ENCODE data around the gene LRP1. TPM values are rescaled to one million over a fixed set of nuclear protein-coding genes. Genes with fewer than 3 reads are reported as not detected.

The LRP1 gene
- total and polyA plus RNA-seq, 2 of the 13 experiments (the other 11 are each of a cell fraction or from before 2014, with no cell fraction given), result 14.7 to 30.8 TPM

DNA sequence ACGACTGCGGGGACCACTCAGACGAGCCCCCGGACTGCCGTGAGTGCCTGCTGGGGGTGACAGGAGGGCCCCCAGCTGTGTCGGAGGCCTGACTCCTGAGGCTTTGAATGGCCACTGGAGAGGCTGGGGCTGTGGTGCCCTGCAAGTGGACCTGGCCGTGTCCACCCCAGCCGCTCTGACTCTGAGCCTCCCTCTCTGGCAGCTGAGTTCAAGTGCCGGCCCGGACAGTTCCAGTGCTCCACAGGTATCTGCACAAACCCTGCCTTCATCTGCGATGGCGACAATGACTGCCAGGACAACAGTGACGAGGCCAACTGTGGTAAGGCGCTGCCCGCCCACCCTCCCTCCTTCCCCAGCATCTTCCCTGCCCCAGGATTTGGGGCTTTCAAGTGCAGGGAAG is 72.2 kb downstream of the LRP1 start:
- no peak overlapping the region for H3K27ac ChIP-seq (ENCODE audit: extremely low read length, insufficient read depth, low read length)
- H3K79me2 ChIP-seq (ENCODE audit: insufficient read depth, low read length), result no peaks in the 10 kb centered on the region
- ChIA-PET POLR2A (no interaction called here), CTCF (ENCODE audit: low intra/inter-chr PET ratio, low total read pairs) (no interaction called here)
- FAIRE-seq, result no peak
- no peak overlapping the region for H2AFZ ChIP-seq (ENCODE audit: low read length)
- 98% methylated on average over 11 of the region's 15 CpGs for WGBS (ENCODE audit: low lambda C conversion rate)
- H3K36me3 ChIP-seq (replicated peaks in 1 of 2; ENCODE audit: control insufficient read depth in 1 of 2, insufficient read depth in 2 of 2, low read length in 2 of 2), result peaks cover 69 to 94% of the 10 kb centered on the region in 2 experiments
- TF ChIP-seq WIZ (CRISPR knock-in tag; IDR thresholded peaks at IDR 0.05) (no peak), ZNF629 (CRISPR knock-in tag; conservative IDR thresholded peaks at IDR 0.05) (no peak), TSC22D2 (CRISPR knock-in tag; IDR thresholded peaks at IDR 0.05; ENCODE audit: borderline replicate concordance) (no peak)
- TF ChIP-seq, protein P1, sequence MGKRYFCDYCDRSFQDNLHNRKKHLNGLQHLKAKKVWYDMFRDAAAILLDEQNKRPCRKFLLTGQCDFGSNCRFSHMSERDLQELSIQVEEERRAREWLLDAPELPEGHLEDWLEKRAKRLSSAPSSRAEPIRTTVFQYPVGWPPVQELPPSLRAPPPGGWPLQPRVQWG (CRISPR knock-in tag; IDR thresholded peaks at IDR 0.05; ENCODE audit: borderline replicate concordance, low read depth), result no peak
- DNase-seq (ENCODE audit: low spot score), result no peak
- intact Hi-C loops (cut with micrococcal nuclease; ENCODE audit: unreplicated experiment), result no loop called here
- no peaks in the 10 kb centered on the region for H3K9me3 ChIP-seq (ENCODE audit: low read length)
- ATAC-seq, result no peak
- no peak overlapping the region for H3K4me2 ChIP-seq (ENCODE audit: low read depth, low read length)
- H3K9ac ChIP-seq (ENCODE audit: insufficient read depth, low read depth, low read length), result no peak overlapping the region
- BruUV-seq (replicated peaks), result no TSS peak
- no peak overlapping the region for H3K4me3 ChIP-seq (replicated peaks in 1 of 3; ENCODE audit: insufficient read depth in 1 of 3, low read depth in 2 of 3, low read length in 3 of 3)
- no peaks in the 10 kb centered on the region for H4K20me1 ChIP-seq (ENCODE audit: insufficient read depth, low read length)
- H3K4me1 ChIP-seq (ENCODE audit: insufficient read depth, low read length), result no peaks in the 10 kb centered on the region
- in situ Hi-C loops (cut with HindIII; ENCODE audit: extremely low pct_ligation_motif_present, low pct_unique_long_range_greater_than_20kb), result no loop called here
- no peaks in the 10 kb centered on the region for H3K27me3 ChIP-seq (ENCODE audit: control insufficient read depth in 1 of 2, insufficient read depth in 2 of 2, low read length in 2 of 2)

GRCh38 chr12:57201219-57201618 is 72.9 kb downstream of the LRP1 start:
- Histone ChIP-seq H3K79me2 (ENCODE audit: insufficient read depth, low read length) (no peaks in the 10 kb centered on the region), H3K4me2 (ENCODE audit: low read depth, low read length) (no peak overlapping the region), H3K4me3 (replicated peaks in 1 of 3; ENCODE audit: insufficient read depth in 1 of 3, low read depth in 2 of 3, low read length in 3 of 3) (no peak overlapping the region), H3K4me1 (ENCODE audit: insufficient read depth, low read length) (no peaks in the 10 kb centered on the region), H3K9me3 (ENCODE audit: low read length) (no peaks in the 10 kb centered on the region), H3K36me3 (replicated peaks in 1 of 2; ENCODE audit: control insufficient read depth in 1 of 2, insufficient read depth in 2 of 2, low read length in 2 of 2) (peaks cover 70 to 94% of the 10 kb centered on the region in 2 experiments), H2AFZ (ENCODE audit: low read length) (no peak overlapping the region), H3K27me3 (ENCODE audit: control insufficient read depth in 1 of 2, insufficient read depth in 2 of 2, low read length in 2 of 2) (no peaks in the 10 kb centered on the region), H4K20me1 (ENCODE audit: insufficient read depth, low read length) (no peaks in the 10 kb centered on the region), H3K27ac (ENCODE audit: extremely low read length, insufficient read depth, low read length) (no peak overlapping the region), H3K9ac (ENCODE audit: insufficient read depth, low read depth, low read length) (no peak overlapping the region)
- no peak for FAIRE-seq
- in situ Hi-C loops (cut with HindIII; ENCODE audit: extremely low pct_ligation_motif_present, low pct_unique_long_range_greater_than_20kb) (no loop called here), intact Hi-C loops (cut with micrococcal nuclease; ENCODE audit: unreplicated experiment) (no loop called here)
- POLR2A ChIA-PET, result no interaction called here
- CTCF ChIA-PET (ENCODE audit: low intra/inter-chr PET ratio, low total read pairs), result no interaction called here
- BruUV-seq (replicated peaks), result no TSS peak
- WGBS (ENCODE audit: low lambda C conversion rate), result 100% methylated on average over 3 of the region's 8 CpGs
- no peak for ATAC-seq
- no peak for DNase-seq (ENCODE audit: low spot score)
- TF ChIP-seq JUNB (CRISPR knock-in tag; IDR thresholded peaks at IDR 0.05; ENCODE audit: borderline replicate concordance), result no peak
- no peak for TF ChIP-seq ARNT (IDR thresholded peaks at IDR 0.05)
- no peak for TF ChIP-seq ERF (CRISPR knock-in tag; IDR thresholded peaks at IDR 0.05)
- TF ChIP-seq, protein P2, sequence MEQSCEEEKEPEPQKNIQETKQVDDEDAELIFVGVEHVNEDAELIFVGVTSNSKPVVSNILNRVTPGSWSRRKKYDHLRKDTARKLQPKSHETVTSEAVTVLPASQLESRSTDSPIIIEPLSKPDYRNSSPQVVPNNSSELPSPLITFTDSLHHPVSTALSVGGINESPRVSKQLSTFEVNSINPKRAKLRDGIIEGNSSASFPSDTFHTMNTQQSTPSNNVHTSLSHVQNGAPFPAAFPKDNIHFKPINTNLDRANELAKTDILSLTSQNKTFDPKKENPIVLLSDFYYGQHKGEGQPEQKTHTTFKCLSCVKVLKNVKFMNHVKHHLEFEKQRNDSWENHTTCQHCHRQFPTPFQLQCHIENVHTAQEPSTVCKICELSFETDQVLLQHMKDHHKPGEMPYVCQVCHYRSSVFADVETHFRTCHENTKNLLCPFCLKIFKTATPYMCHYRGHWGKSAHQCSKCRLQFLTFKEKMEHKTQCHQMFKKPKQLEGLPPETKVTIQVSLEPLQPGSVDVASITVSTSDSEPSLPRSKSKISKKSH (CRISPR knock-in tag; IDR thresholded peaks at IDR 0.05; ENCODE audit: borderline replicate concordance), result no peak
- TF ChIP-seq SOX6 (IDR thresholded peaks at IDR 0.05), result no peak
- TF ChIP-seq SOX6 (CRISPR knock-in tag; IDR thresholded peaks at IDR 0.05), result no peak
- TF ChIP-seq PTBP1 (IDR thresholded peaks at IDR 0.05; ENCODE audit: low read depth, low read length, poor library complexity, severe bottlenecking), result no peak
- TF ChIP-seq ZSCAN25 (CRISPR knock-in tag; IDR thresholded peaks at IDR 0.05), result no peak
- TF ChIP-seq, protein P3, sequence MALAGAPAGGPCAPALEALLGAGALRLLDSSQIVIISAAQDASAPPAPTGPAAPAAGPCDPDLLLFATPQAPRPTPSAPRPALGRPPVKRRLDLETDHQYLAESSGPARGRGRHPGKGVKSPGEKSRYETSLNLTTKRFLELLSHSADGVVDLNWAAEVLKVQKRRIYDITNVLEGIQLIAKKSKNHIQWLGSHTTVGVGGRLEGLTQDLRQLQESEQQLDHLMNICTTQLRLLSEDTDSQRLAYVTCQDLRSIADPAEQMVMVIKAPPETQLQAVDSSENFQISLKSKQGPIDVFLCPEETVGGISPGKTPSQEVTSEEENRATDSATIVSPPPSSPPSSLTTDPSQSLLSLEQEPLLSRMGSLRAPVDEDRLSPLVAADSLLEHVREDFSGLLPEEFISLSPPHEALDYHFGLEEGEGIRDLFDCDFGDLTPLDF (CRISPR knock-in tag; IDR thresholded peaks at IDR 0.05), result no peak
- TF ChIP-seq SP1 (IDR thresholded peaks at IDR 0.05), result no peak
- no peak for TF ChIP-seq SP1 (CRISPR knock-in tag; IDR thresholded peaks at IDR 0.05)
- no peak for TF ChIP-seq MNT (IDR thresholded peaks at IDR 0.05)

Data from HepG2 (cell line).